GM23248 (cell line): ENCODE data around the gene GPALPP1. TPM values are rescaled to one million over a fixed set of nuclear protein-coding genes. Genes with fewer than 3 reads are reported as not detected.

Experiments
- DNase-seq: peaks from one replicate; pipeline ENCODE4 v3.0.0-alpha.2; 2015
- H2AFZ ChIP-seq: fragments of 200-600 bp; sonication (generic); 2 replicates; pipeline ENCODE4 v1.6.1; 2016; ENCODE audit warnings: antibody characterized with exemption
- H3F3A ChIP-seq: fragments of 200-600 bp; sonication (generic); 2 replicates; pipeline ENCODE4 v1.6.1; 2016; ENCODE audit warnings: mild to moderate bottlenecking, antibody characterized with exemption, mixed run types; ENCODE audit not compliant: insufficient read depth
- H3K27ac ChIP-seq: fragments of 200-600 bp; sonication (generic); 2 replicates; pipeline ENCODE4 v1.5.1; 2016; ENCODE audit warnings: mild to moderate bottlenecking
- H3K27me3 ChIP-seq: fragments of 200-600 bp; sonication (generic); replicated peaks from 2 replicates; pipeline ENCODE4 v1.6.1; 2016; ENCODE audit warnings: mild to moderate bottlenecking; ENCODE audit not compliant: insufficient read depth
- H3K36me3 ChIP-seq: fragments of 200-600 bp; sonication (generic); 2 replicates; pipeline ENCODE4 v1.6.1; 2016; ENCODE audit warnings: low read depth, mild to moderate bottlenecking
- H3K4me1 ChIP-seq: fragments of 200-600 bp; sonication (generic); 2 replicates; pipeline ENCODE4 v1.6.1; 2016; ENCODE audit warnings: mild to moderate bottlenecking; ENCODE audit not compliant: insufficient read depth
- H3K4me2 ChIP-seq: fragments of 200-600 bp; sonication (generic); one replicate; pipeline ENCODE4 v1.6.1; 2016; ENCODE audit warnings: mild to moderate bottlenecking; ENCODE audit not compliant: unreplicated experiment
- H3K4me3 ChIP-seq: fragments of 200-600 bp; sonication (generic); 2 replicates; pipeline ENCODE4 v1.5.1; 2016; ENCODE audit warnings: mild to moderate bottlenecking
- H3K79me2 ChIP-seq: fragments of 200-600 bp; sonication (generic); 2 replicates; pipeline ENCODE4 v1.6.1; 2016; ENCODE audit warnings: mild to moderate bottlenecking; ENCODE audit not compliant: insufficient read depth
- H3K9ac ChIP-seq: fragments of 200-600 bp; sonication (generic); 2 replicates; pipeline ENCODE4 v1.6.1; 2016; ENCODE audit warnings: mild to moderate bottlenecking
- H3K9me2 ChIP-seq: fragments of 200-600 bp; sonication (generic); 2 replicates; pipeline ENCODE4 v1.6.1; 2016; ENCODE audit warnings: mixed run types, mild to moderate bottlenecking, moderate library complexity; ENCODE audit not compliant: insufficient read depth
- H3K9me3 ChIP-seq: fragments of 200-600 bp; sonication (generic); one replicate; pipeline ENCODE4 v1.6.1; 2017; ENCODE audit warnings: low read depth
- H4K20me1 ChIP-seq: fragments of 200-600 bp; sonication (generic); 2 replicates; pipeline ENCODE4 v1.6.0; 2016; ENCODE audit not compliant: insufficient read depth
- EZH2 ChIP-seq: fragments of 200-600 bp; sonication (generic); IDR thresholded peaks from 2 replicates; pipeline ENCODE4 v1.6.1; 2018; ENCODE audit warnings: antibody characterized with exemption, mild to moderate bottlenecking; ENCODE audit not compliant: insufficient read depth, poor library complexity, severe bottlenecking
- EZH2phosphoT487 ChIP-seq: fragments of 200-600 bp; sonication (generic); IDR thresholded peaks from 2 replicates; pipeline ENCODE4 v1.6.1; 2018; ENCODE audit warnings: antibody characterized with exemption, moderate library complexity, mild to moderate bottlenecking, low read depth; ENCODE audit not compliant: insufficient read depth
- WGBS, 2 experiments: methylation state at CpG; one replicate each; pipeline ENCODE4 v1.1.6; 2015 to 2017; ENCODE audit warnings: low lambda C conversion rate in 2 of 2, low coverage in 1 of 2; ENCODE audit errors: missing lambda C conversion rate in 2 of 2; 5-methylcytosine and 5-hydroxymethylcytosine counted together
- in situ Hi-C: fragments of 300-500 bp; cut with MboI; formaldehyde crosslinking; loops from 2 replicates; pipeline ENCODE4 v1.15.0; 2020
- polyA plus RNA-seq: library from polyadenylated mRNA; unstranded; fragments of >200 nt; fragmentation: Nextera tagmentation; extraction: Ambion mirVana; gene quantifications from 2 replicates; pipeline ENCODE4 v1.2.1, GENCODE V29; 2016
- total RNA-seq: library from RNA; depleted of rRNA; stranded (reverse); fragments of >200 nt; shearing (Covaris generic); gene quantifications from 2 replicates; pipeline ENCODE4 v1.2.3, GENCODE V29; 2014

GPALPP1 gene
- total and polyA plus RNA-seq, 2 experiments from 2014 or later: 21.2 to 22.8 TPM

- H3K36me3 ChIP-seq: no peaks in the 10 kb centered on the region
- no peaks in the 10 kb centered on the region for H3K27me3 ChIP-seq
- no peak overlapping the region for H3K27ac ChIP-seq
- H4K20me1 ChIP-seq: no peaks in the 10 kb centered on the region
- no peak for DNase-seq
- H3K9ac ChIP-seq: no peak overlapping the region
- no peak overlapping the region for H2AFZ ChIP-seq
- H3K9me2 ChIP-seq: no peaks in the 10 kb centered on the region
- no peaks in the 10 kb centered on the region for H3K9me3 ChIP-seq
- H3K4me1 ChIP-seq: peaks cover 5% of the 10 kb centered on the region; the same call in 1 of the 2 replicates
- H3K79me2 ChIP-seq: no peaks in the 10 kb centered on the region
- TF ChIP-seq EZH2 (no peak), EZH2phosphoT487 (no peak)
- no peak overlapping the region for H3K4me2 ChIP-seq
- peaks cover 7% of the 10 kb centered on the region for H3F3A ChIP-seq
- 93 to 99% methylated on average over 6 of the region's 6 CpGs for WGBS, 2 experiments
- no peak overlapping the region for H3K4me3 ChIP-seq
- in situ Hi-C loops: no loop called here
Measured at GRCh38 chr13:45064889-45065288, 75.6 kb downstream of the GPALPP1 start.

GRCh38 chr13:45068036-45069001 is 79.0 kb downstream of the GPALPP1 start:
- DNase-seq: no peak
- Histone ChIP-seq H3K9ac (no peak overlapping the region), H3K79me2 (no peaks in the 10 kb centered on the region), H3K36me3 (no peaks in the 10 kb centered on the region), H3F3A (peaks cover 4% of the 10 kb centered on the region), H3K9me3 (no peaks in the 10 kb centered on the region), H2AFZ (no peak overlapping the region), H3K4me2 (no peak overlapping the region), H3K27ac (no peak overlapping the region), H3K4me1 (peaks cover 1% of the 10 kb centered on the region; the same call in 1 of the 2 replicates), H3K27me3 (no peaks in the 10 kb centered on the region), H3K4me3 (no peak overlapping the region), H3K9me2 (no peaks in the 10 kb centered on the region), H4K20me1 (no peaks in the 10 kb centered on the region)
- in situ Hi-C loops: no loop called here
- 59 to 68% methylated on average over 5 of the region's 5 CpGs for WGBS, 2 experiments
- TF ChIP-seq EZH2phosphoT487 (no peak), EZH2 (no peak)

GRCh38 chr13:45073809-45074208 is 84.5 kb downstream of the GPALPP1 start:
- H3F3A ChIP-seq: no peaks in the 10 kb centered on the region
- no peak overlapping the region for H2AFZ ChIP-seq
- no peaks in the 10 kb centered on the region for H3K36me3 ChIP-seq
- H3K9me3 ChIP-seq: no peaks in the 10 kb centered on the region
- TF ChIP-seq EZH2 (no peak), EZH2phosphoT487 (no peak)
- WGBS, 2 experiments: 60 to 63% methylated on average over 4 of the region's 4 CpGs
- H3K4me2 ChIP-seq: no peak overlapping the region
- H3K79me2 ChIP-seq: no peaks in the 10 kb centered on the region
- H3K9me2 ChIP-seq: no peaks in the 10 kb centered on the region
- H3K27me3 ChIP-seq: 0 out of 2 replicates have a peak, but pooled peaks cover 8% of the 10 kb centered on the region
- H3K4me1 ChIP-seq: no peaks in the 10 kb centered on the region
- no peaks in the 10 kb centered on the region for H4K20me1 ChIP-seq
- no peak overlapping the region for H3K9ac ChIP-seq
- no peak overlapping the region for H3K4me3 ChIP-seq
- in situ Hi-C loops: no loop called here
- no peak overlapping the region for H3K27ac ChIP-seq
- no peak for DNase-seq

- H3K27me3 ChIP-seq: 0 out of 2 replicates have a peak, but pooled peaks cover 15% of the 10 kb centered on the region
- H2AFZ ChIP-seq: no peak overlapping the region
- H3K4me1 ChIP-seq: no peaks in the 10 kb centered on the region
- DNase-seq: no peak
- in situ Hi-C loops: no loop called here
- WGBS, 2 experiments: 93 to 96% methylated on average over 6 of the region's 6 CpGs
- no peak overlapping the region for H3K9ac ChIP-seq
- H3K9me2 ChIP-seq: no peaks in the 10 kb centered on the region
- H3F3A ChIP-seq: no peaks in the 10 kb centered on the region
- H3K4me3 ChIP-seq: no peak overlapping the region
- H3K9me3 ChIP-seq: no peaks in the 10 kb centered on the region
- H3K27ac ChIP-seq: no peak overlapping the region
- H4K20me1 ChIP-seq: no peaks in the 10 kb centered on the region
- H3K4me2 ChIP-seq: no peak overlapping the region
- TF ChIP-seq EZH2: no peak
- TF ChIP-seq EZH2phosphoT487: no peak
- H3K79me2 ChIP-seq: no peaks in the 10 kb centered on the region
- no peaks in the 10 kb centered on the region for H3K36me3 ChIP-seq
Measured at GRCh38 chr13:45074721-45075120, 85.4 kb downstream of the GPALPP1 start.
